ENCODE measurements around the gene ADGRA1.
"Not testable (repeated sequence)": the region's sequence is repeated elsewhere in the genome, so short reads cannot be mapped to it uniquely, and the experiment has no call there.

Gene ADGRA1

DNA sequence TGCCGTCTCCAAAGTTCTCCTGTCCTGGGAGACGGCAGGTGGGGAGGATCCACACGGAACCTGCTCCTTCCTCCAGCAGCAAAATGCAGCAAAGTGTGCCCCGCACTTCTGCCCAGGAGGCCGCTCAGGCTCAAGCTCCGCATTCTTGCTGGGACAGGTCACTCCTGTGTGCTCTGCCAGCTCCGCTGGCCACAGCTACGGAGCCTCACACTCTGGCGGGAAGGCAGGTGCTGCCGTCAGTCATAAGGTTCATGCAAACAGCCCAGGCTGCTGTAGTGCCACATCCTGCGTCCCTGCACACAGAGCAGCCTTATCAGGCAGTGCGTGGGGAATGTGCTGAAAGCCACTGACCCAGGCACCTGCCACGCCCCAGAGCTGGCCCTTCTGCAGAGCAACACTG is 22.4 kb downstream of the ADGRA1 start:
- TF ChIP-seq, protein P1, sequence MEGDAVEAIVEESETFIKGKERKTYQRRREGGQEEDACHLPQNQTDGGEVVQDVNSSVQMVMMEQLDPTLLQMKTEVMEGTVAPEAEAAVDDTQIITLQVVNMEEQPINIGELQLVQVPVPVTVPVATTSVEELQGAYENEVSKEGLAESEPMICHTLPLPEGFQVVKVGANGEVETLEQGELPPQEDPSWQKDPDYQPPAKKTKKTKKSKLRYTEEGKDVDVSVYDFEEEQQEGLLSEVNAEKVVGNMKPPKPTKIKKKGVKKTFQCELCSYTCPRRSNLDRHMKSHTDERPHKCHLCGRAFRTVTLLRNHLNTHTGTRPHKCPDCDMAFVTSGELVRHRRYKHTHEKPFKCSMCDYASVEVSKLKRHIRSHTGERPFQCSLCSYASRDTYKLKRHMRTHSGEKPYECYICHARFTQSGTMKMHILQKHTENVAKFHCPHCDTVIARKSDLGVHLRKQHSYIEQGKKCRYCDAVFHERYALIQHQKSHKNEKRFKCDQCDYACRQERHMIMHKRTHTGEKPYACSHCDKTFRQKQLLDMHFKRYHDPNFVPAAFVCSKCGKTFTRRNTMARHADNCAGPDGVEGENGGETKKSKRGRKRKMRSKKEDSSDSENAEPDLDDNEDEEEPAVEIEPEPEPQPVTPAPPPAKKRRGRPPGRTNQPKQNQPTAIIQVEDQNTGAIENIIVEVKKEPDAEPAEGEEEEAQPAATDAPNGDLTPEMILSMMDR (conservative IDR thresholded peaks at IDR 0.05; ENCODE audit: low read depth, low read length): no peak
- no peak overlapping the region for H3K4me3 ChIP-seq (ENCODE audit: low read depth, low read length)
- no peak for DNase-seq (ENCODE audit: low read depth)

DNA sequence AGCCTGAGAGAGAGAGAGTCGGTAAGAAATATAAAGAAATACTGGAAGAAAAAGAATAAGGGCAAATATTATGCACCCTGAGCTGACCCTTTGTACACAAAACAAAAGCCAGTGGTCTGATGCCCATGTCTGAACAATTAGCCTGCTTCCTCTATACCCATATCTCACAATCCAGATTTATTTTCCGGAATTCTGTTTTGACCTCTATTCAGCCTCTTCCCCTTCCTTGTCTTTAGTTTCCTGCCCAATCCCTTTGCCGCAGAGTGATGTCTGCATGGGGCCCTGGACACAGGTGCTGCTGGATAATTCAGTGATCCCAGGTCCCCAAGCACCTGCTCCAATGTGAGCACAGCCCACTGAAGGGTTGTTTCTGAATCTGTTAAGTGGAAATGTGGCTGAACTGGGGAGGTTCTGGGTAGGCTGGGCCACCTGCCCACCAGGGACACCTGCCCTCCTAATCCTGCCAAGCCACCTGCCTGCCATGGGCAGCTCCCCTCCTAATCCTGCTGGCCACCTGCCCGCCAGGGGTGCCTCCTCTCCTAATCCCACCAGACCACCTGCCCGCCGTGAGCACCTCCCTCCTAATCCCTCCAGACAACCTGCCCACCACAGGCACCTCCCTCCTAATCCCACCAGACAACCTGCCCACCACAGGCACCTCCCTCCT is 23.0 kb downstream of the ADGRA1 start:
- H3K4me3 ChIP-seq (ENCODE audit: low read depth, low read length): no peak overlapping the region
- no peak for DNase-seq (ENCODE audit: low read depth)
- TF ChIP-seq, protein P1 (conservative IDR thresholded peaks at IDR 0.05; ENCODE audit: low read depth, low read length): no peak

DNA sequence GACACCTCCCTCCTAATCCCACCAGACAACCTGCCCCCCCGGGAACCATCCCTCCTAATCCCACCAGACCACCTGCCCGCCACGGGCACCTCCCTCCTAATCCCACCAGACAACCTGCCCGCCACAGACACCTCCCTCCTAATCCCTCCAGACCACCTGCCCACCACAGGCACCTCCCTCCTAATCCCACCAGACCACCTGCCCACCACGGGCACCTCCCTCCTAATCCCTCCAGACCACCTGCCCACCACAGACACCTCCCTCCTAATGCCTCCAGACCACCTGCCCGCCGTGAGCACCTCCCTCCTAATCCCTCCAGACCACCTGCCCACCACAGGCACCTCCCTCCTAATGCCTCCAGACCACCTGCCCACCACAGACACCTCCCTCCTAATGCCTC is 23.9 kb downstream of the ADGRA1 start:
- not testable (repeated sequence) for H3K4me3 ChIP-seq (ENCODE audit: low read depth, low read length); DNase-seq (ENCODE audit: low read depth)

DNA sequence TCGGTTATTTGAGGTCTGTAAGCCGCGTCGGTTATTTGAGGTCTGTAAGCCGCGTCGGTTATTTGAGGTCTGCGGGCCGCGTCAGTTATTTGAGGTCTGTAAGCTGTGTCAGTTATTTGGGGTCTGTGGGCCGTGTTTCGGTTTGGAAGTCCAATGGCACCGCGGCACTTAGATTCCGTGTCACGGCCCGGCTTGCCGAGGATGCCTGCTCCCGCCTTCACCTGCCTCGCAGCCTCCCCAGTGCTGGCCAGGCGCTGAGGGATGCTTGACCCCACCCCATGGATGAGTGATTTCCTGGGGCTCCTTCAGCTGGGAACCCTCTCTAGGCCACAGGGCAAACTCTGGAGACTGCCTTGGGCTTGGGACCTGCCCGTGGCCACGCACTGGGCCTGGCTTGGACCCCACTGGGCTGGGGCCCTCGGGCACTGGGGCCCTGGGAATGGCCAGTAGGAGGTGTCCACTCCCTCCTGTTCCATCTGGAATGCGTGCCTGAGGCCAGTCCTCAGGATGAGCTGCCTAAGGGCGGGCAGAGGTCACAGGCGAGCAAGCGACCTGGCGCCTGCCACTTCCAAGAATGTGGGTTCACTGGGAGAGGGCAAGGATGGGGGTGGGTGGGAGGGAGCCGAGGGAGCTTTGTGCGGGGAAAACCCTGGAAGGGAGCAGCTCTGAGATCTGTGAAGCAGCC is 25.6 kb downstream of the ADGRA1 start:
- DNase-seq (ENCODE audit: low read depth): no peak
- TF ChIP-seq, protein P1 (conservative IDR thresholded peaks at IDR 0.05; ENCODE audit: low read depth, low read length): no peak
- H3K4me3 ChIP-seq (ENCODE audit: low read depth, low read length): no peak overlapping the region

DNA sequence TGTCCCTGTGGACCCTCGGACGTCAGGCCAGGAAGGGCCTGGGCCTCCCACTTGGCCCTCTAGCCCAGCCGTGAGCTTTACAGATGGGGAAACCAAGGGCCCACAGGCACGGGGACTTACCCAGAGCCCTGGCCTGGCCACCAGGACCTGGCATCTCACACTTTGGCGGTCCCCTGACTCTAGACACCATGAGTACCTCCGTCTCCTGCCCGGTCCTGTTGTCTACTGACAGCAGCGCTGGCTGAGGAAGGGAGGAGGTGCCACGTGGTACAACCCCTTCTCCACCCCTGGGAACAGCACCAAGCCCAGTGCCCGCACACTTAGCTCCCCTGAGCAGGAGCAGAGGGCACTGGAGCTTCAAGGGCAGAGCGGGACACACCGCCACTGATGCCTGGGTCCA is 26.1 kb downstream of the ADGRA1 start:
- TF ChIP-seq, protein P1 (conservative IDR thresholded peaks at IDR 0.05; ENCODE audit: low read depth, low read length): no peak
- H3K4me3 ChIP-seq (ENCODE audit: low read depth, low read length): no peak overlapping the region
- no peak for DNase-seq (ENCODE audit: low read depth)

DNA sequence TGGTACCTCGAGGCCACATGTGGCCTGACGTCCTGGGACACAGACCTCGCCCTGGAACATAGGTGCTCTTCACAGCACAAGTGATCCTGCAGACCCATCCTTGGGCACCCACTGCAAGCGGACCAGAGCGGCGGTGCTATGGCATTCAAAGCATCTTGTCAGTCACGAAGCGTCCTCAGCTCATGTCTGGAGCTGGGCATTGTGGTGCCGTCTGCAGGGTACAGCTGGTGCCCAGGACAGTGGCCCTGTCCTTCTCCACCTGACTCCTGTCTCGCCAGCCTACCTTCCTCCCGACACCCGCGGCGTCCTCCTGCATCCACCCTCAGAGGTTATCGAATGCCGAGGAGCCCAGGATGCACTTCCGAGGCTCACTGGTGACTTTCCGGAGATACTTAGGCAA is 26.5 kb downstream of the ADGRA1 start:
- TF ChIP-seq, protein P1 (conservative IDR thresholded peaks at IDR 0.05; ENCODE audit: low read depth, low read length): no peak
- H3K4me3 ChIP-seq (ENCODE audit: low read depth, low read length): no peak overlapping the region

DNA sequence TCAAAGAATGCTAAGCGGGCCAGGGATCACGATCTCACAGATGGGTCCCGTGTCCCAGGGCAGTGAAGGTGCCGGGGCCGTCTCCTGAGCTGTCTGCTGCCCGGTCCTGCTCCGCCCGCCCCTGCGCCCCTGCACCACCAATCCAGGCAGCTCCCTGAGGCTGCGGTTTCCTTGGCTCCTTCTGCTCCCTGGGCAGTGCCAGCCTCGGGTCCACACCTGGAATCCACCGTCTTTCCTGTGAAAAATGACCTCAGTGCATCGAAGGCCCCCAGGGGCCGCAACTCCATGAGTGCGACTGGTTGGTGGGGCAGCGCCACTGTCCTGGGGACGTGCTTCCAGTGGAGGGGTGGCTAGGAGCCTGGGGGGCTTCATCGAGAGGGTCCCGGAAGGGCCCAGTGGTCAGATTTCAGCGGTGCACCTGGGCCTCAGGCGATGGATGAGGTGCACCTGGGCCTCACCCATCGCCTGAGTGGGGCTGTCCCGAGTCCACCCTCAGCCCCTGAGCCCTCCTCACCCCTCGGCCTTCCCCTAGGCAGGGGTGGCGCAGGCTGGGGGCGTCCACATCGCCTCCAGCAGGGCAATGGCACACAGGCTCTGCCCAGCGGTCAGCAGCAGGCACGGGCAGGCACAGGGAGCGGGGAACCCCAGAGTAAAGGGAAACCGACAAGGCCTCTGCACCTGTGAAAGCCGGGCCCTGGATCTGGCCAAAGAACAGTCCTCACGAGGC is 27.2 kb downstream of the ADGRA1 start:
- no peak overlapping the region for H3K4me3 ChIP-seq (ENCODE audit: low read depth, low read length)
- TF ChIP-seq, protein P1 (conservative IDR thresholded peaks at IDR 0.05; ENCODE audit: low read depth, low read length): no peak
- no peak for DNase-seq (ENCODE audit: low read depth)

More for the DNA sequence above, 26.5 kb downstream of the ADGRA1 start:
- DNase-seq (ENCODE audit: low read depth): no peak

Data from choroid plexus epithelial cell (primary cell).